ENCODE measurements around the gene ZNF740.
"Not testable (repeated sequence)": the region's sequence is repeated elsewhere in the genome, so short reads cannot be mapped to it uniquely, and the experiment has no call there.

Gene ZNF740

GRCh38 chr12:53200458-53201176 is 20.1 kb downstream of the ZNF740 start:
- TF ChIP-seq ZFX (IDR thresholded peaks at IDR 0.05; ENCODE audit: borderline replicate concordance) (no peak), CTCF (IDR thresholded peaks at IDR 0.05) (no peak)
- H3K27ac ChIP-seq: no peak overlapping the region

GRCh38 chr12:53201177-53201541 is 20.6 kb downstream of the ZNF740 start:
- no peak overlapping the region for H3K27ac ChIP-seq
- TF ChIP-seq CTCF (IDR thresholded peaks at IDR 0.05): no peak
- no peak for TF ChIP-seq ZFX (IDR thresholded peaks at IDR 0.05; ENCODE audit: borderline replicate concordance)

GRCh38 chr12:53201639-53202038 is 21.1 kb downstream of the ZNF740 start:
- no peak for TF ChIP-seq ZFX (IDR thresholded peaks at IDR 0.05; ENCODE audit: borderline replicate concordance)
- TF ChIP-seq CTCF (IDR thresholded peaks at IDR 0.05): no peak

GRCh38 chr12:53202316-53202715 is 21.8 kb downstream of the ZNF740 start:
- not testable (repeated sequence) for H3K27ac ChIP-seq

More at GRCh38 chr12:53201639-53202038, 21.1 kb downstream of the ZNF740 start:
- H3K27ac ChIP-seq: no peak overlapping the region

- no peak overlapping the region for H3K27ac ChIP-seq
- TF ChIP-seq CTCF (IDR thresholded peaks at IDR 0.05) (no peak), ZFX (IDR thresholded peaks at IDR 0.05; ENCODE audit: borderline replicate concordance) (no peak)
These were observed 23.8 kb downstream of the ZNF740 start for GRCh38 chr12:53204351-53204750.

- TF ChIP-seq ZFX (IDR thresholded peaks at IDR 0.05; ENCODE audit: borderline replicate concordance) (no peak), CTCF (IDR thresholded peaks at IDR 0.05) (no peak)
- H3K27ac ChIP-seq: no peak overlapping the region
These were observed 25.4 kb downstream of the ZNF740 start for GRCh38 chr12:53205747-53206419.

- H3K27ac ChIP-seq: no peak within 1 kb of the TSS
- TF ChIP-seq CTCF (IDR thresholded peaks at IDR 0.05) (no peak), ZFX (IDR thresholded peaks at IDR 0.05; ENCODE audit: borderline replicate concordance) (no peak)
These were observed 26.5 kb downstream of the ZNF740 start, which contains the start of gene ITGB7 for GRCh38 chr12:53207042-53207441. ITGB7 (minus strand) TSS chr12:53207251; CDS start chr12:53200443, 6,808 bp downstream.
